Spleen (tissue), 11 donors: ENCODE measurements around the gene PCNX2. TPM values are rescaled to one million over a fixed set of nuclear protein-coding genes. Genes with fewer than 3 reads are reported as not detected.

ENCODE experiments used
- DNase-seq: peaks from one replicate; pipeline ENCODE4 v3.0.0-alpha.2; 2020
- H3K27ac ChIP-seq, 8 donors: fragments of 200-600 bp; sonication (generic) in 7 of 8; 1 replicate in 4 of 8; 2 replicates in 4 of 8; pipeline versions ENCODE4 v1.5.0 to v1.8.0; 2016 to 2021; ENCODE audit warnings: inconsistent platforms in 4 of 8, mild to moderate bottlenecking in 4 of 8, moderate library complexity in 1 of 8
- H3K27me3 ChIP-seq, 7 donors: fragments of 200-600 bp; sonication (generic) in 6 of 7; replicated peaks in 1 of 7; 1 replicate in 4 of 7; 2 replicates in 3 of 7; pipeline versions ENCODE4 v1.5.0 to v1.8.0; 2016 to 2021; ENCODE audit warnings: inconsistent platforms in 3 of 7, mild to moderate bottlenecking in 1 of 7
- H3K36me3 ChIP-seq, 6 donors: fragments of 200-600 bp; sonication (generic) in 5 of 6; 1 replicate in 4 of 6; 2 replicates in 2 of 6; pipeline versions ENCODE4 v1.5.0 to v1.8.0; 2016 to 2021; ENCODE audit warnings: inconsistent platforms in 2 of 6
- H3K4me1 ChIP-seq, 6 donors: fragments of 200-600 bp; sonication (generic) in 5 of 6; 1 replicate in 3 of 6; 2 replicates in 3 of 6; pipeline versions ENCODE4 v1.5.0 to v1.8.0; 2016 to 2021; ENCODE audit warnings: inconsistent platforms in 3 of 6
- H3K4me3 ChIP-seq, 8 donors: fragments of 200-600 bp; sonication (generic) in 7 of 8; 1 replicate in 4 of 8; 2 replicates in 4 of 8; pipeline versions ENCODE4 v1.5.0 to v1.8.0; 2016 to 2021; ENCODE audit warnings: inconsistent platforms in 4 of 8, mild to moderate bottlenecking in 4 of 8, moderate library complexity in 2 of 8
- H3K9me3 ChIP-seq, 8 donors: fragments of 200-600 bp; sonication (generic) in 7 of 8; 1 replicate in 4 of 8; 2 replicates in 4 of 8; pipeline versions ENCODE4 v1.5.0 to v1.8.0; 2016 to 2021; ENCODE audit warnings: inconsistent platforms in 4 of 8
- CTCF ChIP-seq, 11 experiments: fragments of 200-600 bp in 7 of 11; fragments of 450-650 bp in 4 of 11; sonication (generic) in 4 of 11; IDR thresholded peaks in 8 of 11; conservative IDR thresholded peaks in 3 of 11; 1 replicate in 7 of 11; 2 replicates in 4 of 11; pipeline versions ENCODE4 v1.4.0 to v1.8.0; 2016 to 2021; ENCODE audit warnings: antibody characterized with exemption in 11 of 11, inconsistent platforms in 4 of 11, mild to moderate bottlenecking in 1 of 11
- POLR2A ChIP-seq, 3 donors: fragments of 450-650 bp; IDR thresholded peaks; one replicate each; pipeline ENCODE4 v1.5.1; 2017; ENCODE audit warnings: antibody characterized with exemption in 3 of 3, mild to moderate bottlenecking in 1 of 3
- POLR2AphosphoS5 ChIP-seq, 3 donors: sonication (generic); formaldehyde crosslinking; IDR thresholded peaks; one replicate each; pipeline ENCODE4 v1.5.1; 2017; ENCODE audit warnings: antibody characterized with exemption in 3 of 3
- WGBS, 5 donors: extraction: QIAGEN DNeasy Blood & Tissue Kit in 3 of 5; methylation state at CpG; one replicate each; pipeline versions ENCODE4 v1.1.5 to v1.1.7; 2013 to 2018; 5-methylcytosine and 5-hydroxymethylcytosine counted together
- intact Hi-C: fragments of 100-400 bp; cut with DNase I; formaldehyde crosslinking; loops from one replicate; pipeline ENCODE4 v1.15.0; 2023; ENCODE audit warnings: low total_unique reads
- polyA plus RNA-seq, 3 donors: library from polyadenylated mRNA; stranded (reverse); fragments of 200-250 nt; gene quantifications; one replicate each; pipeline ENCODE4 v1.2.1, GENCODE V29; 2013
- total RNA-seq, 7 donors: library from RNA; depleted of rRNA in 3 of 7; stranded (reverse); fragments of >200 nt in 3 of 7; fragmentation: NEBNext Ultra II Directional in 4 of 7; extraction: Animal tissue kit (Norgen Biotek cat#: 25700) in 4 of 7; gene quantifications; one replicate each; pipeline versions ENCODE4 v1.1.0 to v1.2.1, GENCODE V29; 2016 to 2021
- donor health status: healthy with polysubstance abuse.
- donor health status: DM: no; HTN: no; CAD: no; lungs with moderate emphysema.
- donor health status: DM: no; HTN: no; CAD: no.
- donor health status: Bipolar disorder and iron deficiency.
- donor health status: healthy.
- donor health status: DM: no; HTN: no; CAD: no.
- donor health status: DM: yes; HTN: yes; CAD: no.

Gene PCNX2
- total and polyA plus RNA-seq, 10 donors, result 4.0 to 26.5 (median 15.4) TPM

- H3K4me1 ChIP-seq, result peaks cover 0 to 12% (median 0%) of the 10 kb centered on the region in 6 donors
- 36 to 61% (median 52%) methylated on average over 3 of the region's 3 CpGs for WGBS, 5 donors
- H3K27me3 ChIP-seq, result no peaks in the 10 kb centered on the region
- H3K27ac ChIP-seq, result no peak overlapping the region
- TF ChIP-seq POLR2A (IDR thresholded peaks at IDR 0.05) (no peak), POLR2AphosphoS5 (IDR thresholded peaks at IDR 0.05) (no peak), CTCF (IDR thresholded peaks at IDR 0.05 in 8 of 11, conservative IDR thresholded peaks at IDR 0.05 in 3 of 11) (no peak)
- H3K9me3 ChIP-seq, result peaks cover 2 to 19% (median 18%) of the 10 kb centered on the region in 8 donors
- DNase-seq, result no peak
- intact Hi-C loops, result no loop called here
- peaks cover 0 to 94% (median 37%) of the 10 kb centered on the region in 6 donors for H3K36me3 ChIP-seq
- H3K4me3 ChIP-seq, result no peak overlapping the region
Observed at GRCh38 chr1:232968965-232969364, 326.6 kb downstream of the PCNX2 start.

- intact Hi-C loops, result no loop called here
- Histone ChIP-seq H3K4me3 (no peak overlapping the region), H3K27ac (no peak overlapping the region), H3K36me3 (peaks cover 0 to 88% (median 36%) of the 10 kb centered on the region in 6 donors), H3K4me1 (peaks cover 0 to 14% (median under 1%) of the 10 kb centered on the region in 6 donors), H3K9me3 (peaks cover 0 to 13% (median 12%) of the 10 kb centered on the region in 8 donors), H3K27me3 (no peaks in the 10 kb centered on the region)
- WGBS, 5 donors, result 90 to 99% (median 95%) methylated on average over 5 of the region's 5 CpGs
- no peak for TF ChIP-seq POLR2A (IDR thresholded peaks at IDR 0.05)
- TF ChIP-seq CTCF (IDR thresholded peaks at IDR 0.05 in 8 of 11, conservative IDR thresholded peaks at IDR 0.05 in 3 of 11), result no peak
- no peak for TF ChIP-seq POLR2AphosphoS5 (IDR thresholded peaks at IDR 0.05)
- DNase-seq, result no peak
Observed at GRCh38 chr1:232968391-232968790, 327.1 kb downstream of the PCNX2 start.

- H3K4me1 ChIP-seq, result peaks cover 0 to 23% (median 9%) of the 10 kb centered on the region in 6 donors
- no peak overlapping the region for H3K4me3 ChIP-seq
- peaks cover 0 to 77% (median 22%) of the 10 kb centered on the region in 6 donors for H3K36me3 ChIP-seq
- H3K27ac ChIP-seq, result peak overlapping the region in 2 of 8 donors; percentile 1 to 13
- no peaks in the 10 kb centered on the region for H3K9me3 ChIP-seq
- no peaks in the 10 kb centered on the region for H3K27me3 ChIP-seq
- no peak for DNase-seq
- TF ChIP-seq POLR2AphosphoS5 (IDR thresholded peaks at IDR 0.05) (no peak), POLR2A (IDR thresholded peaks at IDR 0.05) (no peak), CTCF (IDR thresholded peaks at IDR 0.05 in 8 of 11, conservative IDR thresholded peaks at IDR 0.05 in 3 of 11) (no peak)
- 60 to 71% (median 66%) methylated on average over 4 of the region's 4 CpGs for WGBS, 5 donors
- intact Hi-C loops, result no loop called here
Observed at GRCh38 chr1:232966663-232967062, 328.9 kb downstream of the PCNX2 start.

- H3K27ac ChIP-seq, result peak overlapping the region in 1 of 8 donors; percentile 5
- H3K4me3 ChIP-seq, result no peak overlapping the region
- TF ChIP-seq POLR2A (IDR thresholded peaks at IDR 0.05) (no peak), POLR2AphosphoS5 (IDR thresholded peaks at IDR 0.05) (no peak), CTCF (IDR thresholded peaks at IDR 0.05 in 8 of 11, conservative IDR thresholded peaks at IDR 0.05 in 3 of 11) (no peak)
- peaks cover 0 to 77% (median 15%) of the 10 kb centered on the region in 6 donors for H3K36me3 ChIP-seq
- H3K4me1 ChIP-seq, result peaks cover 0 to 23% (median 9%) of the 10 kb centered on the region in 6 donors
- no peaks in the 10 kb centered on the region for H3K9me3 ChIP-seq
- 93 to 100% (median 98%) methylated on average over 6 of the region's 6 CpGs for WGBS, 5 donors
- intact Hi-C loops, result no loop called here
- no peak for DNase-seq
- no peaks in the 10 kb centered on the region for H3K27me3 ChIP-seq
Observed at GRCh38 chr1:232965912-232966217, 329.7 kb downstream of the PCNX2 start.
